HepG2 (cell line): ENCODE data around the gene CCN2.

ENCODE experiments used
- AKNA ChIP-seq: sonication (generic); formaldehyde crosslinking; IDR thresholded peaks from 2 replicates; pipeline ENCODE4 v1.4.0; 2020; ENCODE audit warnings: missing genetic modification reagents, borderline replicate concordance
- CTCF ChIP-seq: sonication (generic); formaldehyde crosslinking; IDR thresholded peaks from 2 replicates; pipeline ENCODE4 v1.5.0; 2020; ENCODE audit warnings: mild to moderate bottlenecking, missing genetic modification reagents, moderate library complexity
- HCFC1 ChIP-seq: fragments of 150-350 bp; IDR thresholded peaks from 2 replicates; pipeline ENCODE4 v1.6.1; 2014; ENCODE audit warnings: low read depth, low read length
- KLF9 ChIP-seq: IDR thresholded peaks from 2 replicates; pipeline ENCODE4 v1.6.1; 2016; ENCODE audit warnings: low read depth
- NR1H2 ChIP-seq: sonication (generic); formaldehyde crosslinking; IDR thresholded peaks from 2 replicates; pipeline ENCODE4 v1.8.1; 2022; ENCODE audit warnings: low read depth, missing genetic modification reagents, borderline replicate concordance
- YY1 ChIP-seq: IDR thresholded peaks from 2 replicates; pipeline ENCODE4 v1.6.1; 2011; ENCODE audit warnings: low read length, low read depth, moderate library complexity, mild to moderate bottlenecking; ENCODE audit not compliant: insufficient read depth, insufficient replicate concordance
- ZNF784 ChIP-seq: sonication (generic); formaldehyde crosslinking; IDR thresholded peaks from 2 replicates; pipeline ENCODE4 v1.5.1; 2020; ENCODE audit warnings: missing genetic modification reagents, mild to moderate bottlenecking, borderline replicate concordance

- TF ChIP-seq YY1, result no peak
- TF ChIP-seq NR1H2 (CRISPR knock-in tag), result no peak
- no peak for TF ChIP-seq CTCF (CRISPR knock-in tag)
- TF ChIP-seq HCFC1, result no peak
- TF ChIP-seq AKNA, result no peak
- TF ChIP-seq KLF9 (CRISPR knock-in tag), result no peak
- no peak for TF ChIP-seq ZNF784 (CRISPR knock-in tag)
Measured at GRCh38 chr6:131978522-131978921, 27.4 kb upstream of the CCN2 start.
